OCI-LY7 (cell line): ENCODE data around the gene ZNHIT3.

ENCODE experiments used
- EZH2phosphoT487 ChIP-seq: fragments of 200-600 bp; sonication (generic); IDR thresholded peaks from 2 replicates; pipeline ENCODE4 v1.6.1; 2018; ENCODE audit warnings: low read depth, borderline replicate concordance, mild to moderate bottlenecking, mixed run types, antibody characterized with exemption, low read length, moderate library complexity, mixed read lengths
- TF ChIP-seq, protein P1 (sequence below): fragments of 200-600 bp; sonication (generic); conservative IDR thresholded peaks from 2 replicates; pipeline ENCODE4 v1.5.1; 2014; ENCODE audit warnings: mild to moderate bottlenecking, antibody characterized with exemption, low read length, moderate library complexity, mixed read lengths

DNA sequence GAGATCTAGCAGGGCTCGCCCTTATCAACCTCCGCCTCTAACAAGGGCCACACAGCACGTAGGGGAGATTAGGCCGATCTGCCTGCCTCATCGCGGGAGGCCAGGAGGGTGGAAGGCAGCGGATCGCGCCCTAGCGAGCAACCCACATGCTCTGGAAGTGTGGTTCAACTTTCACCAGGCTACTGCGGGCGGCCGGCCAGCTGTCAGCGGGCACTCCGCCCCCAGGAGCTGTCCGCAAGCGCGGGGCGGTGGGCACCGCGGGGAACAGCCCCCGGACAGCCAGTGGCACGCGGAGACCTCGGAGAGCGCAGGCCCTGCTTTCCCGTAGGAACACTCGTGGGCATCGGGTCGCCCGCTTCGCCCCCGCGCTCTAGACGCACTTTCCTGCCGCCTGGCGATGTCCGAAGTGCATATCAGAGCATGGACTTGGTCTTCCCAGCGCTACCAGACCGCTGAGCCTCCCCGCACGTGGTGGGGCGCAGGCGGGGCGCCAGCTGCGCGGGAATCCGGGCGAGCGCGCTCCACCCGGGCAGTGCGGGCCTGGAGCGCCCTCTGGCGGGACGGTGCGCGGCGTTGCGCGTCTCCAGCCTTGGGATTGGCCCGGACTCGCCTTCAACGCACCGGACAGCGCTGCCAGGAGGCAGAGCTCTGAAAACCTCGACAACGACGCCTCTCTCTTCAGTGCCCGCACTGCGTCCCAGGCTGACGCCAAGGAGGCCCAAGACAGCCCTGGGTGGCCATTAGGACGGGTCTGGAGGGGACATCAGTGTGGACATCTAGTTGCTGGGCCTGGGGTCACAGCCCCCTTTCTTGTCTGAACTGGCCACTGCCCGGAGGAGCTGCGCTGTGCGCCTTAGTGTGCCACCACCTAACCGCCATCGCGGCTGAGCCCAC, 3.6 kb upstream of the ZNHIT3 start:
- TF ChIP-seq, protein P1, sequence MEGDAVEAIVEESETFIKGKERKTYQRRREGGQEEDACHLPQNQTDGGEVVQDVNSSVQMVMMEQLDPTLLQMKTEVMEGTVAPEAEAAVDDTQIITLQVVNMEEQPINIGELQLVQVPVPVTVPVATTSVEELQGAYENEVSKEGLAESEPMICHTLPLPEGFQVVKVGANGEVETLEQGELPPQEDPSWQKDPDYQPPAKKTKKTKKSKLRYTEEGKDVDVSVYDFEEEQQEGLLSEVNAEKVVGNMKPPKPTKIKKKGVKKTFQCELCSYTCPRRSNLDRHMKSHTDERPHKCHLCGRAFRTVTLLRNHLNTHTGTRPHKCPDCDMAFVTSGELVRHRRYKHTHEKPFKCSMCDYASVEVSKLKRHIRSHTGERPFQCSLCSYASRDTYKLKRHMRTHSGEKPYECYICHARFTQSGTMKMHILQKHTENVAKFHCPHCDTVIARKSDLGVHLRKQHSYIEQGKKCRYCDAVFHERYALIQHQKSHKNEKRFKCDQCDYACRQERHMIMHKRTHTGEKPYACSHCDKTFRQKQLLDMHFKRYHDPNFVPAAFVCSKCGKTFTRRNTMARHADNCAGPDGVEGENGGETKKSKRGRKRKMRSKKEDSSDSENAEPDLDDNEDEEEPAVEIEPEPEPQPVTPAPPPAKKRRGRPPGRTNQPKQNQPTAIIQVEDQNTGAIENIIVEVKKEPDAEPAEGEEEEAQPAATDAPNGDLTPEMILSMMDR, result peak; percentile 70
- TF ChIP-seq EZH2phosphoT487, result no peak
